Esophagus muscularis mucosa (tissue), 3 donors: ENCODE results near the gene CCDC63.

Source experiments
- POLR2A ChIP-seq: fragments of 450-650 bp; IDR thresholded peaks from one replicate; pipeline ENCODE4 v1.6.1; 2017; ENCODE audit warnings: antibody characterized with exemption, moderate library complexity, mild to moderate bottlenecking, low read depth
- TF ChIP-seq, protein P1 (sequence below), 3 experiments: fragments of 200-600 bp in 2 of 3; fragments of 450-650 bp in 1 of 3; sonication (generic) in 2 of 3; IDR thresholded peaks; one replicate each; pipeline ENCODE4 v1.5.1; 2017 to 2019; ENCODE audit warnings: antibody characterized with exemption in 3 of 3, mild to moderate bottlenecking in 2 of 3, moderate library complexity in 1 of 3

DNA sequence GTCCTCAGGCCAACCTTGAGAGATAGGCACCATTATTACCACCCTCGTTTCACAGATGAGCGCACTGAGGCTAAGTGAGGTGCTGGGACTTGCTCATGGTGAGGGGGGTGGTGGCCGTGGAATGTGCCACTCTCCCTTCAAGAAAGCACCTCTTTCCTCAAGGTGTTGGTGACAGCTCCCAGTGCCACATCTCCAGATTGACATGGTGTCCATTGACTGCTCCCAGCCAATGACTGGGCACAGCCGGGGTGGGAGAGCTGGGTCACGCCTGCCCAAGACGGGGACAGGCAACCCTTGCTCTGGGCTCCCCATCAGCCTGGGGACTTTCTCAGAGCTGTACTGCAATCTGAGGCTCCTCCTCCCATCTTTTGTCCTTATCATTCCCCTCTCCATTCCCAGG, 94.6 kb downstream of the CCDC63 start:
- TF ChIP-seq, protein P1, sequence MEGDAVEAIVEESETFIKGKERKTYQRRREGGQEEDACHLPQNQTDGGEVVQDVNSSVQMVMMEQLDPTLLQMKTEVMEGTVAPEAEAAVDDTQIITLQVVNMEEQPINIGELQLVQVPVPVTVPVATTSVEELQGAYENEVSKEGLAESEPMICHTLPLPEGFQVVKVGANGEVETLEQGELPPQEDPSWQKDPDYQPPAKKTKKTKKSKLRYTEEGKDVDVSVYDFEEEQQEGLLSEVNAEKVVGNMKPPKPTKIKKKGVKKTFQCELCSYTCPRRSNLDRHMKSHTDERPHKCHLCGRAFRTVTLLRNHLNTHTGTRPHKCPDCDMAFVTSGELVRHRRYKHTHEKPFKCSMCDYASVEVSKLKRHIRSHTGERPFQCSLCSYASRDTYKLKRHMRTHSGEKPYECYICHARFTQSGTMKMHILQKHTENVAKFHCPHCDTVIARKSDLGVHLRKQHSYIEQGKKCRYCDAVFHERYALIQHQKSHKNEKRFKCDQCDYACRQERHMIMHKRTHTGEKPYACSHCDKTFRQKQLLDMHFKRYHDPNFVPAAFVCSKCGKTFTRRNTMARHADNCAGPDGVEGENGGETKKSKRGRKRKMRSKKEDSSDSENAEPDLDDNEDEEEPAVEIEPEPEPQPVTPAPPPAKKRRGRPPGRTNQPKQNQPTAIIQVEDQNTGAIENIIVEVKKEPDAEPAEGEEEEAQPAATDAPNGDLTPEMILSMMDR (IDR thresholded peaks at IDR 0.05): no peak
- no peak for TF ChIP-seq POLR2A
